Fibroblast of villous mesenchyme (primary cell): ENCODE data around the gene FOXN3. TPM values are rescaled to one million over a fixed set of nuclear protein-coding genes. Genes with fewer than 3 reads are reported as not detected.

ENCODE experiments used
- DNase-seq: peaks from one replicate; pipeline ENCODE4 v3.0.0-alpha.2; 2010; ENCODE audit warnings: low read depth
- H3K4me3 ChIP-seq: 2 replicates; pipeline ENCODE4 v1.5.1; 2011; ENCODE audit warnings: low read depth, mild to moderate bottlenecking, low read length
- CTCF ChIP-seq: IDR thresholded peaks from 2 replicates; pipeline ENCODE4 v1.5.1; 2012; ENCODE audit warnings: low read depth, mild to moderate bottlenecking, low read length; ENCODE audit not compliant: insufficient read depth
- total RNA-seq: library from RNA; depleted of rRNA; stranded (reverse); fragments of >200 nt; gene quantifications from 2 replicates; pipeline ENCODE4 v1.2.3, GENCODE V29; 2012

Gene FOXN3
- total RNA-seq, 1 donor: 33.2 TPM

DNA sequence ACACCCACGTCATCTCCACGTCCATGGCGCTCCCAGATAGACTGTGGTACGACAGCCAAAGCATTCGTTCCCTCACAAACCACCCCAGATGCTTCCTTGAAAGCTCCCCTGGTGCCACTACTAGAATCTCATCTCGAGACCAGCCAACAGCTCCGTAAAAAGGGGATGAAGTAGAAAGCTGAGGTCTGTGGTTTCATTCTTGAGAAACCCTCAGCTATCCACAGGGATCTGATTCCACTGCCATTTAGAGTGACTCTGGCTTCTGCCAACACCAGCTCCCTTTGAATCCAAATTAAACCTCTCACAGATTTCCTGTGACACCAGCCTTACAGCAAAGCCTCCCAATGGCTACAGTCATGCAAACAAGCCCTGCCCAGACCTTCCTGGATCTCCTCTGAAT, 18.5 kb upstream of the FOXN3 start:
- DNase-seq: no peak
- no peak for TF ChIP-seq CTCF
- no peak overlapping the region for H3K4me3 ChIP-seq

GRCh38 chr14:89432226-89432625, 15.2 kb upstream of the FOXN3 start:
- DNase-seq: no peak
- no peak for TF ChIP-seq CTCF
- H3K4me3 ChIP-seq: no peak overlapping the region

DNA sequence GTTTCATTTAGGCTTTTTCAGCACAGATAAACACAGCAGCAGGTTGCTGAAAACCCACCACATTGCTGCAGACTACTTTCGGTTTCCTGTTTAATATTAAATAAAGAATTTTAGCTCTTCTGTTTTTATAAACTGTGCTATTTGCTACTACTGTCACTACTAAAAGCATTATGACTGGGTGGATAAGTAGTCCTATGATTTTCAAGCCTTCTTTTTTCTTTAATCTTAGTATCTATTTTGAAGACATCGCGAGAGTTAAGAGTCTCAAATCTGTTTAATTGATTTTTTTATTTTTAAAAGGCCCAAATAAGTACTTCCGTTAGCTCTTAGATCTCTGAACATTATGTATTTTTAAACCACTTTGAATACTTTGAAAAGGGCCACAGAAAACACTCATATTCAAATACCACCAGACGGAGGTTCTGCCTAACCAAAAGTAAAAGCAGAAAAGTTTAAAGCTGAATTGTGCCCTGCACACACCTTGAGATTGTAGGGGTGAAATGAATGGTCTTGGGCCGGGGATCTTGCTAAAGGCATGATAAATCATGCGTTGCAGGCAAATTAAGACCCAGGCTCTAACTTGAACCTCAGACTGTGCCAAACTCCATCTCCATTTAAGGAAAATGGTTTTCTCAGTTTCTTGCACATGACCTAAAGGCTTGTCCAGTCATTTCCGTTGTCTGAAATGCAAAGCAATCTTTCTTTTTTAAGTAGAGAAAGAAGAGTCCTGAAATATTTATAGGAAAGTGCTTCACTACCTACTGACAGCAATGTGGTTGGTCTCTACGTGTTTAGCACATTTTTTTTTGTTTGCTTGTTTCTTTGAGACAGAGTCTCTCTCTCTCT, 13.6 kb upstream of the FOXN3 start:
- DNase-seq: peak; percentile 45
- peak overlapping the region; percentile 10 for H3K4me3 ChIP-seq
- TF ChIP-seq CTCF: no peak

- no peak for TF ChIP-seq CTCF
- DNase-seq: peak; percentile 75
- H3K4me3 ChIP-seq: no peak overlapping the region
Measured at GRCh38 chr14:89429199-89430181, 12.5 kb upstream of the FOXN3 start.

DNA sequence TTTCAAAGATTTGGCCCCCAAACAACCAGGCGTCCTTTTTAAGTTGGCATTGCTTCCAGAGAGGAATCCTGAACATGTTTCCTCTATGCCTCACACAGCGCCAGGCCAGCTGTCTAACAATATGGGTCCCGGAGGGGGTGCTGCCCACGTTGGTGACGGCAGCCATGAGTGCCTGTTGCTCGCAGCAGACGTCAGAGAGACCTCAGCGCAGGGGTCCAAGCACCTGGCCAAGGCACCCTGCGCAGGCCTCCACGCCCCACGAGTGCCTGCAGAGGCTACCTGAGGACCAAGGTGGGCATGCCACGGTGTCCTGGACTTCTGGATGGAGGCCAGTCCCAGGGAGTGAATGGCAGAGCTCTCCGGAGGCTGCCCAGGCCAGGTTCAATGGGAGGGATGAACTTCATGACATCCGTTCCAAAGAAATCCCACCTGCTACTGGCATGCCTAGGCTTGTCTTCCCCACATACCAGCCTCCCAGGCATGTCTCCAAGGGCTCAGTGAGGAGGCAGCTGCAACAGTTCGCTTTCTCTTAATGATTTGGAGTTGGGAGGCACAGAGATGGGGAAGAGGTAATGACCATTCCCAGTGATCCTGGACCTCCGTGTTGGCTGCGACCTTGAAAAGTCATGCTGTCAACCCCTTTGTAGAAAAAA, 11.6 kb upstream of the FOXN3 start:
- DNase-seq: no peak
- TF ChIP-seq CTCF: no peak
- no peak overlapping the region for H3K4me3 ChIP-seq

DNA sequence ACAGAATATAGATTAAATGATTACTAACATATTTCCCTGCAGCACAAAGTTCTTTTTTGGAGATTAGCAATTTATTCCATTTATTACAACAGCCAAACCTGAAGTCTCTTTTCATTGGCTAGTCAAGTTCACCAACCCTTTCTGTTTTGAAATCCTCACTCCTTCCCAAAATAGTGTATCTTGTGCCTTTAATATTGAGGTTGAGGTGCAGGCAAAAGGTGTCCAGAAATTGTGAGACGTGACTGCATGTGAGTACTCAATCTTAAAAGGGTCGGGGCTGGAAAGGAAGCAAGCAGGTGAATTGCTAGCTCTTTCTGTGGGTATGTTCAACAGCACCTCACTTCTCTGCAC, 11.1 kb upstream of the FOXN3 start:
- TF ChIP-seq CTCF: no peak
- no peak for DNase-seq

More for the DNA sequence above, 11.1 kb upstream of the FOXN3 start:
- no peak overlapping the region for H3K4me3 ChIP-seq
